HG03520 (cell line): ENCODE measurements around the gene KPNA6.

Experiments
- ATAC-seq: cut with Tn5 transposase; IDR thresholded peaks from one replicate; pipeline ENCODE4 v1.9.1; 2021; ENCODE audit warnings: mild to moderate bottlenecking, moderate library complexity; ENCODE audit not compliant: unreplicated experiment

KPNA6 gene

DNA sequence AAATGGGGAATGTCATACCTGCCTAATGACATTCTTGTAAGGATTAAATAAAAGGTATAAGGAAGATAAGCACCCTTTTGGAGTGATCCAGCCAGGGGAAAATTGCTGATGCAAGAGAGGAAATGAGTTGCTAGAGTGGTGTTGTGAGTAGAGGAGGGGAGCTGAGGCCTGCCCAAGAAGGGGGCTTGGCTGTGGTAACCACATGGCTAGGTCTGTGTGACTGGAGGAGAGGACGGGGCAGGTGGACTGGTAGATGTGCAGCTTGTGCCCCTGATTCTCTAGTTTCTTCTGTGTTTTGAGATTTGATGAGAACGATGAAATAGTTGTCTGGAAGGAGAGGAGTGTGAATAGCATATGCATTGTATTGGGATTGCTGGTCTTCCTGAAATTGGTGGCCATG lies 78.2 kb downstream of the KPNA6 start:
- no peak for ATAC-seq

- ATAC-seq = no peak
Observed at GRCh38 chr1:32186491-32186890, 78.6 kb downstream of the KPNA6 start.

DNA sequence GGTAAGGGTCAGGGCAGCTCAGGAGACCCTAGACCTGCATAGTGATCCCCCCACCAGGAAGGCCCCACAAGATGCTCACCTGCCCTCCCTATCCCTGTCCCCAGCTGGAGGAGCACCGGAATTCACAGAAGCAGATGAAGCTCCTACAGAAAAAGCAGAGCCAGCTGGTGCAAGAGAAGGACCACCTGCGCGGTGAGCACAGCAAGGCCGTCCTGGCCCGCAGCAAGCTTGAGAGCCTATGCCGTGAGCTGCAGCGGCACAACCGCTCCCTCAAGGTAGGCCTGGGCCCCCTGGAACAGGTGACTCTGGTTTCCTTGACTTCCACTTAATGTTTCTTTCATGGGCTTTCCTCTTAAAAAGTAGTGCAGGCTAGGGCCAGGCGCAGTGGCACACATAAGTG lies 80.0 kb downstream of the KPNA6 start:
- ATAC-seq = no peak

DNA sequence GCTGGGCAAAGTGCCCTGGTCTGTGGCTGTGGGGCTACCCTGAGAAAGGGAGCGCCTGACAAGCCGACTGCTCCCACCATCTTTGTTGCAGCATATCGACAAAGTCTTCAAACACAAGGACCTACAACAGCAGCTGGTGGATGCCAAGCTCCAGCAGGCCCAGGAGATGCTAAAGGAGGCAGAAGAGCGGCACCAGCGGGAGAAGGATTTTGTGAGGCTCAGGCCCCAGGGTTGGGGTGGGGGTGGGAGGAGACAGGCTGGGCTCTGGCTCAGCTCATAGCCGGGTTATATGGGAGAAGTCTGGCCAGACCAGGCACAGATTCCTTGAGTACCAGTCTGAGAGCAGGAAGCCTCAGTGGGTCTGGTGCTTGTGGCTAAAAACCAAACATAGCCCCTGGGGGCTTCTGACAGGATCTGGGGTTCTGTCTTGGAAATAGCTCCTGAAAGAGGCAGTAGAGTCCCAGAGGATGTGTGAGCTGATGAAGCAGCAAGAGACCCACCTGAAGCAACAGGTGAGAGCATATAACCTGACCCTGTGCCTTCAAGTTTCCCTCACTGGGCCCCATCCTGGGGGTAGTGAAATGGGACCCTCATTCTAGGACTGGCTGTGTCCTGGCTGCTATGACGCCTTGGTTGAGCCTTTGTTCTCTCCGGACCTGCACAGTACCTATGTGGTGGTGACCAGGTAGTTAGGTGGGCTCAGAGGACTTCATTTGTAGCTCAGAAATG lies 84.5 kb downstream of the KPNA6 start:
- no peak for ATAC-seq

GRCh38 chr1:32194984-32195383 lies 87.1 kb downstream of the KPNA6 start:
- ATAC-seq = no peak

DNA sequence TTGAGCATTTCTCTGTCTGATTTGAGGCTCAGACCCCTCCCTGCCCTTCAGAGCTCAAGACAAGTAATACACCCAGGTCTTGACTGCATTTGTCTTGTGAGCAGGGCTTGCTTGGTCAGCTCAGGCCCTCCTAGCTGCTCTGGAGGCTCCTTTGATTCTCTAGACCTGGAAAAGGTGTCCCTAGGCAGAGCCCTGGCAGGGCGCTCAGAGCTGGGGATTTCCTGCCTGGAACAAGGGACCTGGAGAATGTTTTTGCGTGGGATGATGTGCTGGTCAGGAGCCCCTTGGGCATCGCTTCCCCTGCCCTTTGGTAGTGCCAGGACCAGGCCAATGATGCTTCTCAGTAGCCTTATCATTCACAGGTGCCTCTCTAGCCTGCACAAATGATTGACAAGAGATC lies 87.7 kb downstream of the KPNA6 start:
- no peak for ATAC-seq

DNA sequence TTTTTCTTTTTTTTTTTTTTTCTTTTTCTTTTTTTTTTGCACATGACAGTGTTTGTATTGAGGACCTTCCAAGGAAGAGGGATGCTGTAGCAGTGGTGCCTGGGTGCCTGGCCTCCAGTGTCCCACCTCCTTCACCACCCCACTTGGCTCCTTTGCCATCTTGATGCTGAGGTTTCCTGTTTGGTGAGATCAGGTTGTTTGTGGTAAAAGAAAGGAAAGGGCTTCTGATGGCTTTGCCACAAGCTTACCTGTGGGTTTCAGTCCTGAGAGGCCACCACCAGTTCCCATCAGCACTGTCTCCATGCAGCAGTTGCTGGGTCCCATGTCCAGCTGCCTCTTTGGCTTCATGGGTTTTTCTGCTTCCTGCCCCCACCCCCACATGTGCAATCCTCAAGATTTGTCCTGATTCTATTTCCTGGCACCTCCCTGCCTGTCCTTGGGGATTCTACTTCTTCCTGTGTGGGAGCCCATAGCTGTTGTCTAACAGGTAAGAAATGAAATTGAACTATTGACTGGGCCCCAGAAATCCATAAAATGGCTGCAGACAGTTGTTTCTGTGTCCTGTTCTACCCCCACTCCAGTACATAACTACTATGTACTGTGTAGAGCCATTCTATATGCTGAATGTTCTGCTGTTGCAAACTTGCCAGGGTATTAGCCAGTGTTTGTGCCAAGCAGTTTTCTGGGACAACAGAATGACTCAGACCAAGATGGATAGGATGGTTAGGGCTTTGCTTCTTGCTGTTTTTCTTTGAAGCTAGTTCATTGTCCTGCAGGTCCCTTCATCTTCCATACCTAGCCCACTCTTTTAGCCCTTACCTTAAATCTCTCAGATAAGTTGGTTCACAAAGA lies 88.3 kb downstream of the KPNA6 start:
- no peak for ATAC-seq

- no peak for ATAC-seq
Observed at GRCh38 chr1:32197074-32197473, 89.2 kb downstream of the KPNA6 start.

GRCh38 chr1:32197837-32198236 lies 90.0 kb downstream of the KPNA6 start:
- no peak for ATAC-seq

- no peak for ATAC-seq
Observed at GRCh38 chr1:32198237-32199042, 90.6 kb downstream of the KPNA6 start.

DNA sequence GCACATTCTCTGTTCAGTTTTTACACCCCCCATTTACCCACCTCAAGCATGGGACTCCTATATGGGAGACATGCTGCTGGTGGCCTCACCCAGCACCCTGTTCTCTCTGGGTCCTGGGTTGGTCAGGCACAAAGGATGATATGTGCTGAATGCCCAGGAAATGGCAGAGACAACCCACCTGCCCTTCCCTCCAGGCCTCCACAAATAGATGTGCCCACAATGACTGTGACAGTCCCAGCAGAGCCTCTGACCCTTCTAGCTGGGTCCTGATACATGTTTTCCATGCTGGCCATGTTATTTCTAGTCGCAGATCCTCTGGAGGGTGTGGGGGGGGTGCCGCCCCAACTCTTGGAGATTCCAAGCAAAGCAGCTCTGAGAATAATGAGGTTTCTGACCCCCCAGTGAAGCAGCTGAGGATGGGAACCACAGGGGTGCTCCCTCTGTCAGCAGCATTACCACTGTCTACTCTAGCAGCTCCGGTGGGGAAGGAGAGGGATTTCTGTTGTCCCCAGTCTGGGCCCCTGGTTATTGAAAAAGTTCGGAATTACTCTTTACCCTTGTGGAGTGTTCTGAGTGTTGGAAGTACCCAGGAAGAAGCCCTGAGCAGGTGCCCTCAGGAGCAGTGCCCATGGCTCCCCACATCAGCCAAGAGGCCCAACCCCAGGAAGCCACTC lies 91.3 kb downstream of the KPNA6 start:
- ATAC-seq = no peak

GRCh38 chr1:32199717-32200072 lies 91.8 kb downstream of the KPNA6 start:
- no peak for ATAC-seq

DNA sequence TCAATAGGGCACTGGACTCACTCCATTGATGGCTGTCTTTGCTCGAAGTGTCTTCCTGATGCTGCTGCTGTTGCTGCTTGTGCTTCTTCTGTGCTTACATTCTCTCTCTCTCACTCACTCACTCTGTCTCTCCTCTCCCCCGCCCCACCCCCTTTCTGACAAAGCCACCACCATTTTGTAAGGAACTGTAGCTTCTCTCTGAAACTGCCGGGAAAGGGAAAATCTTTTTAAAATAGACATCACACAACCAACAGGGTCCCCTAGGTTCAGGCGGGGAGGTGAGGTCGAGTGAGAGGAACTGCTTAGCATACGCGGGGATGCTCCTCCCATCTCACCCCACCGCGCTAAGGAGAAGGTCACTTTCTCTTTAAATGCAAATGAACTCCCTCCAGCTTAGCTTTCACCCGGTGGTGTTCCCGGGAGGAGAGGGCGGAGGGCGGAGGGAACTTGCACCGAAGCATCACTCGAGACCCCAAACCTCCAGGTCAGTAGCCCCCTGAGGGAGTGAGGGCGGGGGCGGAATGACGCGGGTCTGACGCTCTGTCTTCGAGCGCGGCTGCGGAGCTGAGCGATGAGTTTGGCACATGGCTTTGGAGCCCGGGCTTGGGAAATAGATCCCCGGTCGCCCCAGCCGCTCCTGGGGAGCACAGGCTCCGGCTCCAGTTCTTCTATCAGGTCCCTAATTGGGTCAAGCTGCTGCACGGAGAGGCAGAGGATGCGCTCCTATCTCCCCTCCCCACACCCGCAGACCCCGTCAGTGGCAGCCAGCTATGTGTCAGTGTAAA lies 92.6 kb downstream of the KPNA6 start, which contains the start of gene CCDC28B:
CCDC28B (plus strand) TSS at position 370 of the 785 bp plus-strand sequence. CDS start 1,341 bp downstream, outside the sequence.
- ATAC-seq = peak; percentile 35

- no peak for ATAC-seq
Observed at GRCh38 chr1:32201011-32201855, 93.4 kb downstream of the KPNA6 start.

DNA sequence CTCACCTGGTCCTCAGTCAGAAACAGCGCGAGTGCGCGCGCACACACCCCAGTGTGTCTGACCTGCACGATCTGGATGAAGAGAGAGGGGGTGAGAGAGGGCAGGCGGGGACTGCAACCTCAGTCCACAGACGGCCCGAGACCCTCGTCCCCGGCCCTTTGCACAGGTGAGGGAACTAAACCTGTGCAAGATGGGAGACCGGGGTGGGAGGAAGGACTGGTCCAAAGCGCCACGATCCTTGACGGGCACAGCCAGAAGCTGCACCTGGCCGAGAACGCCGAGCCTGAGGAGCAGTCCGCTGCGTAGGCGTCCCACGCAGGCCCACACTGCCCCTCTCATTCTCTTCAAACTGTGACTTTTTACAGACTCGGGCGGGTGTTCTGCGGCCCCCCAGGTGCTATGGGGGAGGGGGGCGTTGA lies 97.1 kb downstream of the KPNA6 start:
- ATAC-seq = no peak

- no peak for ATAC-seq
Observed at GRCh38 chr1:32205401-32206370, 97.8 kb downstream of the KPNA6 start, which contains the start of gene IQCC. Gene IQCC (plus strand): TSS chr1:32205671. CDS start chr1:32205682, 11 bp downstream.

DNA sequence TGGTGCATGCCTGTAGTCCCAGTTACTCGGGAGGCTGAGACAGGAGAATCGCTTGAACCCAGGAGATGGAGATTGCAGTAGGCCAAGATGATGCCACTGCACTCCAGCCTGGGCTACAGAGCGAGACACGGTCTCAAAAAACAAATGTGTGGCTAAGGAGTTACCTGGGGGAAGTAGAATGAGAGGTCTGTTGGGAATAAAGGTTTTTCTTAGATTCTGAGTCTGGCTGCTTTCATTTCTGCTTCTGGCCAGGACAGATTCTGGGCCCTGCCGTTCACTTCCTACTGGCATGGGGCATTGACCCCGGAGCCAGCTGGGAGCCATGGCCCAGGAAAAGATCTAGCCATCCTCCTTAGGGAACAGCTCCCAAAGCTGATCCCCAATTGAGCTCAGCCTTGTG lies 100.6 kb downstream of the KPNA6 start:
- no peak for ATAC-seq

DNA sequence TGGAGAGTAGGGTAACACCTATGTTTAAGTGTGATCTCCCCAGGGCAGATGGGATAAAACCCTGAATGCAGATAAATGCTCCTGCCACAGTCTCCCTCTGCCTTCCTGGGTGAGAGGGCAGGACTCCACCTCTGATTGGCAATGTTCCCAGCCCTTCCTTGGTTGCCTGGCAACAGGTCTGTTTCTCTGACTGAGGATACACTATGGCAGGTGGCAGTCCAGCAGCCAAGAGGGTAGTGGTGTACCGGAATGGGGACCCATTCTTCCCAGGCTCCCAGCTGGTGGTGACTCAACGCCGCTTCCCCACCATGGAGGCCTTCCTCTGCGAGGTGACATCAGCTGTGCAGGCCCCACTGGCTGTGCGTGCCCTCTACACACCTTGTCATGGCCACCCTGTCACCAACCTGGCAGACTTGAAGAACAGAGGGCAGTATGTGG lies 101.1 kb downstream of the KPNA6 start, which contains the start of gene DCDC2B:
DCDC2B (plus strand) TSS at position 199 of the 438 bp plus-strand sequence; CDS start at position 204, 5 bp downstream.
- ATAC-seq = no peak
